Measurements from ENCODE around the gene CD200R1. TPM values are rescaled to one million over a fixed set of nuclear protein-coding genes. Genes with fewer than 3 reads are reported as not detected.

CD200R1 gene
- total RNA-seq, 4 donors from 2014 or later = 0.76 to 1.4 (median 1.1) TPM

DNA sequence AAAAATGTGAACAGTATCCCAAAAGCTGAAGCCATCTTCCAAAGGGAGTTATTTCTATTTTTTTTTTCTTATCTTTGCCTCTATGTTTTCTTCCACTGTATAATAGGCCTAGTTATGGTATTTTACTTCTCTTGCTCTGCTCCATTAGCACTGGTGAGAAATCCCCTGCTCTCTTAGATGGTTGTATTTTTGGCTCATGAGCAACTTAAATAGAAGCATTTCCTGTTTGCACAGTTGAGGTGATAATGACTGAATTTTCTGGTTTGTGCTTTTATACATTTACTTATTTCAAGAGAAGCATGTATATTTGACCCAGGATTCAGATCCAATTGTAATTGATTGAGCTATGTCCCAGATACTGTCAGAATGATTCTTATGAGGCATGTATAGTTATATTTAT lies 66.7 kb downstream of the CD200R1 start:
- Histone ChIP-seq H3K4me3 (no peak overlapping the region), H3K9me3 (peaks cover 5% of the 10 kb centered on the region), H3K27ac (no peak overlapping the region), H3K27me3 (no peaks in the 10 kb centered on the region), H3K4me1 (no peaks in the 10 kb centered on the region), H3K36me3 (no peaks in the 10 kb centered on the region)
- no peak for DNase-seq (ENCODE audit: low spot score in 2 of 2)
- TF ChIP-seq POLR2A (IDR thresholded peaks at IDR 0.05) (no peak), POLR2AphosphoS5 (IDR thresholded peaks at IDR 0.05) (no peak), EP300 (IDR thresholded peaks at IDR 0.05) (no peak)
- TF ChIP-seq, protein P1, sequence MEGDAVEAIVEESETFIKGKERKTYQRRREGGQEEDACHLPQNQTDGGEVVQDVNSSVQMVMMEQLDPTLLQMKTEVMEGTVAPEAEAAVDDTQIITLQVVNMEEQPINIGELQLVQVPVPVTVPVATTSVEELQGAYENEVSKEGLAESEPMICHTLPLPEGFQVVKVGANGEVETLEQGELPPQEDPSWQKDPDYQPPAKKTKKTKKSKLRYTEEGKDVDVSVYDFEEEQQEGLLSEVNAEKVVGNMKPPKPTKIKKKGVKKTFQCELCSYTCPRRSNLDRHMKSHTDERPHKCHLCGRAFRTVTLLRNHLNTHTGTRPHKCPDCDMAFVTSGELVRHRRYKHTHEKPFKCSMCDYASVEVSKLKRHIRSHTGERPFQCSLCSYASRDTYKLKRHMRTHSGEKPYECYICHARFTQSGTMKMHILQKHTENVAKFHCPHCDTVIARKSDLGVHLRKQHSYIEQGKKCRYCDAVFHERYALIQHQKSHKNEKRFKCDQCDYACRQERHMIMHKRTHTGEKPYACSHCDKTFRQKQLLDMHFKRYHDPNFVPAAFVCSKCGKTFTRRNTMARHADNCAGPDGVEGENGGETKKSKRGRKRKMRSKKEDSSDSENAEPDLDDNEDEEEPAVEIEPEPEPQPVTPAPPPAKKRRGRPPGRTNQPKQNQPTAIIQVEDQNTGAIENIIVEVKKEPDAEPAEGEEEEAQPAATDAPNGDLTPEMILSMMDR (IDR thresholded peaks at IDR 0.05) = no peak

DNA sequence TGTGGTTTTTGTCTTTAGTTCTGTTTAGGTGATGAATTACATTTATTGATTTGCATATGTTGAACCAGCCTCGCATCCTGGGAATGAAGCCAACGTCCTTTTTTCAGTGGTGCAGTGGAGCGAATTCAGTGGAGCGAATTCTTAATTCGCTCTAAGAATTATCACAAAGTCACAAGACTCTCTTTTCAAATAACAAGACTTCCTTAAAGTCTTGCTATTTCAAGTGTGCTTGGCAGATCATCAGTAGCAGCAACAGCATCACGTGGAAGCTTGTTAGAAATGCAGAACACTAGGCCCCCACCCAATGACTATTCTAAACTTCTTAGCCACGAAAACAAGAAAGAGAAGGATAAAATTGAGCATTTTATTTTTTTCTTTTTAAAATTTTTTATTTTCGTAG lies 70.1 kb downstream of the CD200R1 start:
- H3K4me1 ChIP-seq = no peaks in the 10 kb centered on the region
- TF ChIP-seq, protein P1 (IDR thresholded peaks at IDR 0.05) = no peak
- TF ChIP-seq EP300 (IDR thresholded peaks at IDR 0.05) (no peak), POLR2A (IDR thresholded peaks at IDR 0.05) (no peak), POLR2AphosphoS5 (IDR thresholded peaks at IDR 0.05) (no peak)
- H3K27ac ChIP-seq = no peak overlapping the region
- H3K36me3 ChIP-seq = no peaks in the 10 kb centered on the region
- no peak for DNase-seq (ENCODE audit: low spot score in 2 of 2)
- H3K4me3 ChIP-seq = no peak overlapping the region
- H3K9me3 ChIP-seq = peaks cover 5% of the 10 kb centered on the region
- 78% methylated on average over 8 of the region's 8 CpGs for WGBS
- no peaks in the 10 kb centered on the region for H3K27me3 ChIP-seq

DNA sequence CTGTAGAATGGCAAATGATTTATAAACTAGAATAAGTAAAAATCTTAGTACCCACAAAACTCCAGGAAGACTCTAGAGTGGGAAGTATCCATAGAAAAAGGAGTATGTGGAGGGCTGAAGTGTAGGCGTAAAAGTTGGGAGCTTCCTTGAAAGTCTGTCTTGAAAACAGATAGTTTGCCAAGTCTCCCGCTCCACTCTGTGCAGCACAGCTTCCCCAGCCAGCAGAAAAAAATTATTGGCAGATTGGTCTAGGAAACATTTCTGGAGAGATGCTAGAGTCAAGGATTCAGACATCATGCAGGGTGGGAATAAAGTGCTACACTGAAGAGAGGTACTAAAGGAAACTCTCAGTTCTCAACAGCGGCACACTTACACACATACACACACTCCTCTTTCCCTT lies 74.8 kb downstream of the CD200R1 start:
- TF ChIP-seq POLR2AphosphoS5 (IDR thresholded peaks at IDR 0.05) = no peak
- no peak for DNase-seq (ENCODE audit: low spot score in 2 of 2)
- Histone ChIP-seq H3K9me3 (peaks cover 5% of the 10 kb centered on the region), H3K4me3 (no peak overlapping the region), H3K27ac (no peak overlapping the region), H3K27me3 (no peaks in the 10 kb centered on the region), H3K4me1 (no peaks in the 10 kb centered on the region), H3K36me3 (no peaks in the 10 kb centered on the region)
- 56% methylated on average over 3 of the region's 3 CpGs for WGBS

DNA sequence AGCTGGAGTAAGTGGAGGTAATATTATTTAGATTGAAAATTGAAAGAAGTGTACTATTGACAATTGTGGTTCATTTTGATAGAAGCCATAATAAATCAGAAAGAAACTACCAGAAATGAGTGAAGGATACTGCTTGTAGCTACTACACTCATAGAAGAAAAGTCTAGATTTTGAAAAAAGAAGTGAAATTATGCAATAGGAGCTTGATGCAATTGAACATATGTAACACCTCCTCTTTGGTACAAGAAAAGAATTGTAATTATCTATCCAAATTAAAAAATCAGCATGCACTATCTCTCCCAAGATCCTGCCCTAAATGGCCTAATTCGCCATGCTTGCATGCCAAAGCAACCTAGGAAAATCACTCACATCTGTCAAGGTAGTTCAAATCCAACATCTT lies 77.1 kb downstream of the CD200R1 start:
- no peaks in the 10 kb centered on the region for H3K9me3 ChIP-seq
- no peaks in the 10 kb centered on the region for H3K36me3 ChIP-seq
- 82% methylated on average over 1 of the region's 1 CpG for WGBS
- H3K27ac ChIP-seq = no peak overlapping the region
- no peak for TF ChIP-seq POLR2AphosphoS5 (IDR thresholded peaks at IDR 0.05)
- TF ChIP-seq EP300 (IDR thresholded peaks at IDR 0.05) = no peak
- TF ChIP-seq, protein P1 (IDR thresholded peaks at IDR 0.05) = no peak
- TF ChIP-seq POLR2A (IDR thresholded peaks at IDR 0.05) = no peak
- H3K4me1 ChIP-seq = no peaks in the 10 kb centered on the region
- no peak overlapping the region for H3K4me3 ChIP-seq
- no peak for DNase-seq (ENCODE audit: low spot score in 2 of 2)
- H3K27me3 ChIP-seq = no peaks in the 10 kb centered on the region

DNA sequence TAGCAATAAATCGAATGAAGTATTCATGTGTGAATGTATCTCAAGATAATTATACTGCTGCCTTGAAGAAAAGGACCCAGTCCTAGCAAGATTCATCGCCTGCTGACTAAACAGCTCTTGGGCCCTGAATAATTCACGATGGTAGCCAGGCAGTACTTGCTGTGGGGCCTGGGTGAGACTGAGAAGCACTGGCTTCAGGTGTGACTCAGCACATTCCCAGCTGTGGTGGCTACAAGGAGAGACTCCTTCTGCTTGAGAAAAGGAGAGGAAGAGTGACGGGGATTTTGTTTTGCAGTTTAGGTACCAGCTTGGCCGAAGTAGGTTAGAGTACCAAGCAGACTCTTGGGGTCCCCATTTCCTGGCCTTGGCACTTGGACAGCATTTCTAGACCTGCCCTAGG lies 80.6 kb downstream of the CD200R1 start:
- Histone ChIP-seq H3K9me3 (no peaks in the 10 kb centered on the region), H3K36me3 (no peaks in the 10 kb centered on the region), H3K4me1 (no peaks in the 10 kb centered on the region), H3K4me3 (no peak overlapping the region), H3K27ac (no peak overlapping the region), H3K27me3 (peaks cover 4% of the 10 kb centered on the region)
- no peak for DNase-seq (ENCODE audit: low spot score in 2 of 2)
- TF ChIP-seq EP300 (IDR thresholded peaks at IDR 0.05) = no peak
- TF ChIP-seq, protein P1 (IDR thresholded peaks at IDR 0.05) = no peak
- no peak for TF ChIP-seq POLR2AphosphoS5 (IDR thresholded peaks at IDR 0.05)
- 57% methylated on average over 5 of the region's 5 CpGs for WGBS

DNA sequence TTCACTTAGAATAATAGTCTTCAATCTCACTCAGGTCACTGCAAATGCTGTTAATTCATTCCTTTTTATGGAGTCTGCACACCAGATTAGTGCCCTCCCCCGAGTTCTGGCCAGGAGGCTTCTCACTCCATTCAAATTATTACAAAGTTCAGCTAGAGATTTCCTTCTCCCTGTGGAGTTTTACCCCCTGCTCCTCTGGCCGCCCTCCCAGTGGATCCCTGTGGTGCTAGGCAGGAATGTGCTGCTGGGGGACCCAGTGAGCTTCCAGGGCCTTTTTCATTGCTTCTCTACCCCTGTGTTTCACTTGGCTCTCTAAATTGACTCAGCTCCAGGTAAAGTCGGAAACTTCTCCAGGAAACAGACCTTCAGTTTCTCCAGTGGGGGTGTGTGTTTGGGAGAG lies 85.5 kb downstream of the CD200R1 start:
- Histone ChIP-seq H3K27ac (no peak overlapping the region), H3K36me3 (no peaks in the 10 kb centered on the region), H3K9me3 (no peaks in the 10 kb centered on the region), H3K27me3 (peaks cover 4% of the 10 kb centered on the region), H3K4me3 (no peak overlapping the region), H3K4me1 (no peaks in the 10 kb centered on the region)
- 80% methylated on average over 3 of the region's 3 CpGs for WGBS
- TF ChIP-seq EP300 (IDR thresholded peaks at IDR 0.05) (no peak), POLR2A (IDR thresholded peaks at IDR 0.05) (no peak), POLR2AphosphoS5 (IDR thresholded peaks at IDR 0.05) (no peak)
- TF ChIP-seq, protein P1 (IDR thresholded peaks at IDR 0.05) = no peak
- no peak for DNase-seq (ENCODE audit: low spot score in 2 of 2)

Data from suprapubic skin (tissue), 4 donors.